ENCODE measurements around the gene IGDCC3.

DNA sequence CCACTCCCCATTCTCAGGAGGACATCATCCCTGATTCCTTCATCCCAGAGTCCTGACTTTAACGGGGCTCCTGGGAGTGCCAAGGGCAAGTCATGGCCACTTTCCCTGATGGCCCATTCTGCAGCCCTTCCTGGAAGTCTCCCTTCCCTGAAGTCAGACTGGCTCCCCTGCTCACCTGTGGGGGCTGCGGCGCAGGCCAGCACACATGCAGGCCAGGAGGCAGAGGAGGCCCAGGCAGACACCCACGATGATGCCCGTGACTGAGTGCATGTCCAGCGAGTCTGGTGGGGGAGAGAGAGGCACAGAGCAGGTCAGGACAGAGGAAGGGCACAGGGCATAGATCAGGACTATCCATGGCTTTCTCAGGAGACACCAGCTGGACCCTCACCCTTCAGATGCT lies 8.6 kb upstream of the IGDCC3 start:
- TF ChIP-seq CTCF (IDR thresholded peaks at IDR 0.05; ENCODE audit: insufficient read depth, low read length, poor library complexity, severe bottlenecking) (no peak), EZH2phosphoT487 (conservative IDR thresholded peaks at IDR 0.05; ENCODE audit: low read length) (no peak)
